Hematopoietic multipotent progenitor cell (in vitro differentiated cells): ENCODE data around the gene NHLH2. TPM values are rescaled to one million over a fixed set of nuclear protein-coding genes. Genes with fewer than 3 reads are reported as not detected.

Source experiments
- DNase-seq, 3 donors: peaks; one replicate each; pipeline ENCODE4 v3.0.0-alpha.2; 2011 to 2015; ENCODE audit warnings: low read depth in 2 of 3, low spot score in 2 of 3
- total RNA-seq: library from RNA; depleted of rRNA; stranded (reverse); fragments of >200 nt; gene quantifications from one replicate; pipeline ENCODE4 v1.2.3, GENCODE V29; 2012

NHLH2 gene
- under 0.01 TPM for total RNA-seq

DNA sequence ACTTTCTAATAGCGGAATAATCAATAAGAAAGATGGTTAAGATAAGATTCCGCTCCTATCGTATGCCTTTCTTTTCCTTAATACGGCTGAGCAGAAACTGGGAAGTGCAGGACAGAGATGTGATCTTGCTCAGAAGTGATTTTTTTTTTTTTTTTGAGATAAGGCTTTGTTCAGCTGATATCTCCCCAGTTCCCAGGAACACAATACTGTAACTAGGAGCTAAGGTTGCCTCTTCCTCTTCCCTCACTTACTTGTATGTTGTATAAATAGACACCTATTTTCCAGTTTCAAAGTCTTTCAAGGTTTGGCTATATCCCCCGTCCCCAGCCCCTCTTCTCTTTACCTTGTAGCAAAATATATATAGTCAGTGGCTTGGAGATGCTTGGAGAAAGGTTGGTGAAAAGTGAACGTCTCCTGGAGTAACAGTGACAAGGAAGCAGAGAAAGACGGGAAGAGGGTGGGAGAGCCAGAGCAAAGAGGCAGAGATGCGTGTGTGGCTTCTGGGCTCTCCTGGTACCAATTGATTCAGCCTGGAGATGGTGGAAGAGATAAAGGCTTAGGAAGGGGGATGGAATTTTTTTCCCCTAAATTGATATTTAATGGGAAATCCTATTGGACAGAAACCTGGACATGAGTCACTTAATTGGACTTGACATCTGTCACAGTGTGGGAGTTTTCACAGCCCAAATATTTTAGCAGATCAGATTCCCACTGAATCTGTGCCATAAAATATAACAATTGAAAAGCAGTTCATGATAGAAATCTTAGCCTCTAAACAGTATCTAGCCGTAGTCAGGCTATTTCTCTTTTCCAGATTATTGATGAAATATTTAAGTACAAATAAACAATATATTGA is at the start of gene NHLH2:
Gene NHLH2, minus strand, starts transcription at position 522 of the 856 bp plus-strand sequence. CDS start 2,754 bp downstream, outside the sequence.
- no peak for DNase-seq

GRCh38 chr1:115890580-115890979 is 49.7 kb upstream of the NHLH2 start:
- no peak for DNase-seq

- DNase-seq = no peak
Observed at GRCh38 chr1:115888976-115889375, 48.0 kb upstream of the NHLH2 start.

GRCh38 chr1:115882913-115883902 is 42.3 kb upstream of the NHLH2 start:
- DNase-seq = no peak

- DNase-seq = no peak
Observed at GRCh38 chr1:115880981-115881672, 40.2 kb upstream of the NHLH2 start.

- peak in 1 of 3 donors; percentile 54 for DNase-seq
Observed at GRCh38 chr1:115879977-115880376, 39.1 kb upstream of the NHLH2 start.

DNA sequence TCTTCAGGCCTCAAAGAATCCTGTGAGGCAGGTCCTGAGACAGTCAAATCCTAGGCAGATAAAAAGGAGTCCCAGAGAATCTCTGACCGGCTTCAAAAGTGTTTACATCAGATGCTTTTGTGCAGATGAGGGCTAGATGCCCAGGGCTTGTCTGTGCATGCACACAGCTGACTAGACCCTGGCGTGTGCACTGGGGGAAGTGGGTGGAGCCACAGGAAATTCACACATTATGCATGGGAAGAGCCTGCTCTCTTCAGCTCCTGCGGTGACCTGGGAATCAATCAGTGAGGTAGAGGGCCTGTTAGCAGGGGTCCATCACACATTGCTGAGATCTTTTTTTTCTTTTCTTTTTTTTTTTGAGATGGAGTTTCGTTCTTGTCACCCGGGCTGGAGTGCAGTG is 36.6 kb upstream of the NHLH2 start:
- no peak for DNase-seq

- no peak for DNase-seq
Observed at GRCh38 chr1:115874904-115875303, 34.0 kb upstream of the NHLH2 start.

- no peak for DNase-seq
Observed at GRCh38 chr1:115874497-115874896, 33.6 kb upstream of the NHLH2 start.

- DNase-seq = no peak
Observed at GRCh38 chr1:115873184-115873583, 32.3 kb upstream of the NHLH2 start.

DNA sequence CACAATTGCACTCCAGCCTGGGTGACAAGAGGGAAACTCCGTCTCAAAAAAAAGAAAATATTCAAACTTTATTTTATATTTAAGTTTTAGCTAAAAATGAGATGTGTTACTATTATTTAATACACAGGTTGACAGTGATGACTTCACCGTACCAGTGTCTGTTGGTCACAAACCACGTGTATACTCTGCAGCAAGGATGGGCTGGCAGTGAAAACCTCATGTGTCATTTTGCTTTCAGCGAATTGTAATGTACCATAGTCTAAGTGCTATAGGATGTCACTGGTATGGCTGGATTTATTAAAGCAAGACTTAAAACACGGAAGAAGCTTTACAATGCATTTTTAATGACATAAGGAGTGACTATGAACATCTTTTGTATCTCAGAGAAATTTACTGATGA is 28.1 kb upstream of the NHLH2 start:
- no peak for DNase-seq

DNA sequence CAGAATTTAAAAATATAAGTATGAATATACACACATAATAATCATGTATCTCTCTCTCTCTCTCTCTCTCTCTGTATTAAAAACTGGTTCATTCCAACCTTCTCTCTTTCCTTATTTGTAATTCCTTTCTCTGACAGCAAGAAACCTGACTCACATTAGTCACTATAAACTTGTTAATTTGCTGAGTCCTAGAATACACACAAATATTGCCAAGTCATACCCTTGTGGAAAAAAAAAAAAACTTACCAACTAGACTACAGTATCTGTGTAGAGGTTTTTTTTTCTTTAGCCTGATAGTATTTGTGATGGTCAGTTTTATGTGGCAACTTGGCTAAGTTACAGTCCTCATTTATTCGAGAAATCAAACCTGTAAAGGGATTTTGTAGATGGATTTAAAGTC is 26.3 kb upstream of the NHLH2 start:
- peak in 1 of 3 donors; percentile 12 for DNase-seq

DNA sequence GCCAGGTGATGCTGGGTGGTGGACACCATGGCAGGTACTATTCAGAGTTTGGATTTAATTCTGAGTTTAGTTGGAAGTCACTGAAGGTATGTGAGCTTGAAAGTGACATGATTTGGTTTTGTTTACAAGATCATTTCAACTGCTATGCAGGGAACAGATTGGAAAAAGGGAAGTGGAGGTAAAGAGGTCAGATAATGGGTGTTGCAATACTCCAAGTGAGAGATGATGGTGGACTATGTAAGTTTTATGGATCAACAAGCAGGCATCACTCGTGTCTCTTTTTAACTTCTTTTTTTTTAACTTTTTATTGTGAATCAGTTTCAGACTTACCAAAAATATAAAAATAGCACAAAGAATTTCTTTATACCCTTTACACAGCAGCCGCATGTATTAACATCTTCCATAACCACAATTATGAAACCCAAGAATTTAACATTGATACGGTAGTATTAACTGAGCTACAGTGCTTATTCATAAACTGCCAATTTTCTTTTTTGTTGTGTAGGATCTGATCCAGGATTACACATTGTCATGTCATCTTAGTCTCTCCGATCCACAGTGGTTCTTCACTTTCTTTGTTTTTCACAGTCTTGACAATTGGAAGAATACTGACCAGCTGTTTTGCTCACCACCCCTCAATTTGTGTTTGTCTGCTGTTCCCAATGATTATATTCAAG is 24.9 kb upstream of the NHLH2 start:
- no peak for DNase-seq

GRCh38 chr1:115862403-115862802 is 21.5 kb upstream of the NHLH2 start:
- DNase-seq = no peak

DNA sequence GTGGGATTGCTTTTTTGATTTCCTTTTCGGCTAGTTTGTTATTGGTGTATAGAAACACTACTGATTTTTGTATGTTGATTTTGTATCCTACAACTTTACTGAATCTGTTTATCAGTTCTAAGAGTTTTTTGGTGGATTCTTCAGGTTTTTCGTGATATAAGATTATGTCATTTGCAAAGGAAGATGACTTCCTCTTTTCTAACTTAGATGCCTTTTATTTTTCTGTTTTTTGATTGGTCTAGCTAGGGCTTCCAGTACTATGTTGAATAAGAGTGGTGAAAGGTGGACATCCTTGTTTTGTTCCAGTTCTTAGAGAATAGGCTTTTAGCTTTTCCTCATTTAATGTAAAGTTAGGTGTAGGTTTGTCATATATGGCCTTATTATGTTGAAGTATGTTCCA is 13.1 kb upstream of the NHLH2 start:
- no peak for DNase-seq

- DNase-seq = no peak
Observed at GRCh38 chr1:115850937-115851336, 10.0 kb upstream of the NHLH2 start.

DNA sequence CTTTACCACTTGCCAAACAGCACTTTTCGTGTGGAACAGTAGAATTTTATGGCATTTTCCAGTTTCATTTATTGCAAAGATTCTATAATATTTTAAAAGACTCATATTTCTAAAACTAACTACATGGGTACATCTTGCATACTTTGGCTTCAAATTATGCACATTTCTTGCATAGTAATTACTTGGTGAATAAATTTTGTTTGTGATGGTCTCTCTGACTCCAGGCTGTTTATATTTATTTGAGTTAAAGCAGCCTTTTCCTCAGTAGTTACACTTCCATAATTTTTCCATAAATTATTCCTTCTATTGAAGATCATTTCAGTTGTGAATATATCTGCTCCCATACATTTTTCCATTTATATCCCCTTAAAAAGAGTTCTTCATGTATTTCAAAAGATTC is 6.9 kb upstream of the NHLH2 start:
- DNase-seq = no peak

DNA sequence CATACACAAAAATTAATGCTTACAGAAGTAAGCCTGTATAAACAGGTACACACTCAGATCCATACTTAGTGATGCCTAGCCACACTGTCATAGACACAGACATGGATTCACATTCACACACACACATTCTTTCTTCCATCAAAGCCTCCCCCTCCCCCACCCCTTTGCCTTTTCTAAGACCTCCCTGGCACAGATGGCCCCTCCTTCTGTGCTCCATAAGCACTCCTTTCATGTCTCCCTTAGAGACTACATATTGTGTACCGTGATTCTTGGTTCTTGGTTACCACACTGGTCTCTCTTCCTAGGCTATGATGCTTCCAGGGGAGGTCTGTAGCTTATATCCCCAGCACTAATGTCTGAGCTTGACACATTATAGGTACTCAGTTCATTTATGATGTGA is 2.0 kb upstream of the NHLH2 start:
- no peak for DNase-seq

- peak in 1 of 3 donors; percentile 25 for DNase-seq
Observed at GRCh38 chr1:115839679-115840237, 1.2 kb downstream of the NHLH2 start.
